GM18861 (cell line): ENCODE results near the gene NOBOX.
"Not testable (repeated sequence)": the region's sequence is repeated elsewhere in the genome, so short reads cannot be mapped to it uniquely, and the experiment has no call there.

Experiments
- ATAC-seq: cut with Tn5 transposase; IDR thresholded peaks from one replicate; pipeline ENCODE4 v1.9.1; 2021; ENCODE audit not compliant: unreplicated experiment

Gene NOBOX

DNA sequence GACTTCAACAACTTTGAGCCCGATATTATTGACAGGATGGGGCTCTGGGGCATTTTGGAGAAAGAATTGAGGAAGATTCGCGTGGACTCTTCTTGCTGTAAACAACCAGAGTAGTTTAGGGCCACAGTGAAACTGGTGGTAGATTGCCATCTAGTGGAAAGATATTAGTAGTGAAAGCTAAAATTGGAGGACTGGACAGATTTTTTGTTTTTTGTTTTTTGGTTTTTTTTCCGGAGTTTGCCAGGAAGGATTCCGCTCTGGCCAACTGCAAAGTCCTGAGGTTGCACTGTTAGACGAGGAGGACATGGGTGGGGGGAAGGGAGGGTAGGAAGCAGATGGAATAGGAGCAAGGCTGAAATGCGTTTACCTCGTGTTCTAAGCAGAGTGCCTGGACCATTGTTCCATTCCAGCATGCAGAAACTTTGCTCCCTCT is 11.7 kb downstream of the NOBOX start:
- peak; percentile 58 for ATAC-seq

- no peak for ATAC-seq
Observed at GRCh38 chr7:144391014-144391413, 12.5 kb downstream of the NOBOX start.

DNA sequence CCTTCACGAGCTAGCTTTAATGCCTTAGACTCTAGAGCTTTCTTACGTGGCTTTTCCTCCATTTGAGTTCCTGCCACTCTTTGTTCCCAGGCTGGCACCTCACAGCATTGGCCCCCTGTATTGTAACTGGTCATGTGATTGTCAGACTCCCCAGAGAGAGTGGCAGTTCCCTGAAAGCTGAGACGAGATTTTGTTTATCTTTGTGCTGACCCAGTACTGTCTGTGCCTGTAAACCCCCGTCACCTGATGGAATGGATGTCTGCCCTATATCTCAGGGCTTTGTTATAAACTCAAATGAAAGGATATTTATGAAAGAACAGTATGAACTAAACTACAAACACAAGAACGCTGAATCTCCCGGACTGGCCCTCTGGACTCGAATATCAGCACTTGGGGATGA is 13.0 kb downstream of the NOBOX start:
- no peak for ATAC-seq

DNA sequence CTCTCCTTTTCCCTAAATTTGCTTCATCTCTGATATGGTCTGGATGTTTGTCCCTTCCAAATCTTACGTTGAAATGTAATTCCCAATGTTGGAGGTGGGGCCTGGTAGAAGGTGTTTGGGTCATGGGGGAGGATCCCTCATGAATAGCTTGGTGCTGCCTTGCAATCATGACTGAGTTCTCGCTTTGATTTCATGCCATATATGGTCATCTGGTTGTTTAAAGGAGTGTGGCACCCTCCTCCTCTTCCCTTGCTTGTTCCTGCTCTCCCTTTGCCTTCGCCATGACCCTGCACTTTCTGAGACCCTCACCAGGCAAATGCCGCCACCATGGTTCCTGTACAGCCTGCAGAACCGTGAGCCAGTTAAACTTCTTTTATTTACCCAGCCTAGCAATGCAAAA is 14.5 kb downstream of the NOBOX start:
- no peak for ATAC-seq

DNA sequence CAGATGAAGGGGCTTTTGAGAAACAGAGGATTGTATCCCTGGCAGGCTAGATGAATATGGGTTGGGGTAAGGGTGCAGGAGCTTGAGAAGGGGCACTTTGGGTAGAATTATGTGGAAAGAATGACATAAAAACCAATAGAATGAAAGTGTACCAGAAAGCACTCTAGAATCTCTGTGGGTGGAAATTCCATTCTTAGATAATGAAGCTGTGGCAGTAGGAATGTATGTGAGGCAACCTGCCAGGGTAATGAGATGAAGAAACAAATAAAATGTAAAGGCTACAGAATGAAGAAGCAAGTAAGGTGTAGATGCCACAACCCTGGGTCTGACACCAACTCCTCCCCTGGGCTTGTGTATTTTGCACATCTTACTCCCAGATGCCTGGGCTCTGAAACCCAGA is 16.8 kb downstream of the NOBOX start:
- no peak for ATAC-seq

- no peak for ATAC-seq
Observed at GRCh38 chr7:144384555-144385245, 18.8 kb downstream of the NOBOX start.

GRCh38 chr7:144384071-144384470 is 19.4 kb downstream of the NOBOX start:
- ATAC-seq, result peak; percentile 97

GRCh38 chr7:144379776-144380384 is 23.6 kb downstream of the NOBOX start:
- no peak for ATAC-seq

GRCh38 chr7:144378651-144379050 is 24.8 kb downstream of the NOBOX start:
- ATAC-seq, result no peak

GRCh38 chr7:144369221-144369620 is 34.3 kb downstream of the NOBOX start:
- ATAC-seq, result not testable (repeated sequence)

DNA sequence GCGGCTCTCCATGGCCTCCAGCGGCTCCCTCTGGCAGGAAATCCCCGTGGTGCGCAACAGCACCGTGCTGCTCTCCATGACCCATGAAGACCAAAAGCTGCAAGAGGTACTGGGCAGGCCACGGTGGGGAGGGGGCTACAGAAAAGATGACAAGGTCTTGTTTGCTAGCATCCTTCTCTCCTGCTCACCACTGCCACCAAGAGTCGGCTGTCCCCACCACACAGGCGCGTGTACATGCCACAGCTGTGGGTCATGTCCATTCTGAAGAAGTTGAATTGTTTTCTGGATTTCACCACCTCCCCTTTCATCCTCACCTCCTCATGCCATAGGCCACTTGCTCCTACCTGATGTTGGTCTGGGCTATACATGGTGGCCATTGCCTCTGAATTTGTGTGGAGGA is 36.2 kb downstream of the NOBOX start:
- not testable (repeated sequence) for ATAC-seq

DNA sequence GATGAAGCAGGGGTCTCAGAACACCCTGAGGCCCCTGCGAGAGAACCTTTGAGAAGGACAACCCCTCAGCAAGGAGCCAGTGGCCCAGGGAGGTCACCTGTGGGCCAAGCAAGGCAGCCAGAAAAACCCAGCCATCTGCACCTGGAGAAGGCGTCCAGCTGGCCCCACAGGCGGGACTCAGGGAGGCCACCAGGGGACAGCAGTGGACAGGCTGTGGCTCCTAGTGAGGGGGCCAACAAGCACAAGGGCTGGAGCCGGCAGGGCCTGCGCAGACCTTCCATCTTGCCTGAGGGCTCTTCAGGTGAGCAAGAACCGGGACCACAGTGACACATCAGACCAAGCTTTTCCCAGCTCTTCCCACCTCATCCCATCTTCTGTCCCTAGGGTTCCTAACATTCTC is 38.0 kb downstream of the NOBOX start:
- not testable (repeated sequence) for ATAC-seq

GRCh38 chr7:144362061-144362460 is 41.4 kb downstream of the NOBOX start:
- not testable (repeated sequence) for ATAC-seq

- ATAC-seq, result not testable (repeated sequence)
Observed at GRCh38 chr7:144356860-144357259, 46.6 kb downstream of the NOBOX start.

DNA sequence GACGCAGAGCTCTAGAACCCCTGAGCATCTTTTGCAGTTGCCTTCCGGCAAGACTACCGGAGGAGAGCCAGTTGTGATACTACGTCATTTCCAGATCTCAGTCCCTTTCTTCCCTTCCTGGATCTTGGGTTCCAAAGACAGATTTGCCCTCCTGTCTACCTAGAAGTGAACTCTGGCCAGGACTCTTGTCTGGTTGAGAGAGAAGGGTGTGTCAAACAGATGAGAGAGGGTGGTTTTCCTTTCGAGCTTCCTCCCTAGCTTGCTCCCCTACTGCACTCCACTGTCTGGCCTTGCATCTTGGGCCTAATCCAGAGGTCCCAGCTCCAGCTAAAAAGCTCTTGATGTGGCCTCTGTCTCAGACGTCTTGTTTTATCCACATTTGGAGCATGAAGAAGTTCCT is 47.3 kb downstream of the NOBOX start:
- not testable (repeated sequence) for ATAC-seq

- ATAC-seq, result peak; percentile 63
Observed at GRCh38 chr7:144355176-144355822, 48.2 kb downstream of the NOBOX start, which contains the start of gene ARHGEF5. ARHGEF5 (plus strand) TSS chr7:144355402; CDS start chr7:144362670, 7,268 bp downstream.

GRCh38 chr7:144351667-144352066 is 51.8 kb downstream of the NOBOX start:
- ATAC-seq, result not testable (repeated sequence)

- ATAC-seq, result not testable (repeated sequence)
Observed at GRCh38 chr7:144348625-144349024, 54.9 kb downstream of the NOBOX start.
